HG02884 (cell line): ENCODE measurements around the gene PEA15.
A peak's percentile ranks its signal among the peaks of the same experiment; 100 is the strongest.

Experiments
- ATAC-seq: cut with Tn5 transposase; IDR thresholded peaks from one replicate; pipeline ENCODE4 v1.9.1; 2021; ENCODE audit warnings: mild to moderate bottlenecking, moderate library complexity; ENCODE audit not compliant: unreplicated experiment

Gene PEA15

GRCh38 chr1:160205242-160206035, at the start of gene PEA15:
TSS of gene PEA15 (plus strand) at chr1:160205384. CDS start at chr1:160211545, 6,161 bp downstream.
- ATAC-seq, result peak; percentile 40

GRCh38 chr1:160156361-160156760, 48.8 kb upstream of the PEA15 start:
- ATAC-seq, result no peak

- no peak for ATAC-seq
Observed at GRCh38 chr1:160157174-160157573, 48.0 kb upstream of the PEA15 start.

- ATAC-seq, result no peak
Observed at GRCh38 chr1:160158031-160158430, 47.2 kb upstream of the PEA15 start.

GRCh38 chr1:160158534-160158933, 46.6 kb upstream of the PEA15 start:
- no peak for ATAC-seq

- ATAC-seq, result no peak
Observed at GRCh38 chr1:160159846-160160245, 45.3 kb upstream of the PEA15 start.

- ATAC-seq, result no peak
Observed at GRCh38 chr1:160161965-160162705, 43.0 kb upstream of the PEA15 start.

GRCh38 chr1:160162931-160163330, 42.3 kb upstream of the PEA15 start:
- no peak for ATAC-seq

GRCh38 chr1:160163615-160164014, 41.6 kb upstream of the PEA15 start:
- no peak for ATAC-seq

GRCh38 chr1:160164121-160164520, 41.1 kb upstream of the PEA15 start:
- ATAC-seq, result no peak

- no peak for ATAC-seq
Observed at GRCh38 chr1:160166166-160166868, 38.9 kb upstream of the PEA15 start.

- ATAC-seq, result no peak
Observed at GRCh38 chr1:160167056-160167455, 38.1 kb upstream of the PEA15 start.

GRCh38 chr1:160167580-160167979, 37.6 kb upstream of the PEA15 start:
- no peak for ATAC-seq

- no peak for ATAC-seq
Observed at GRCh38 chr1:160168016-160168415, 37.2 kb upstream of the PEA15 start.

- ATAC-seq, result no peak
Observed at GRCh38 chr1:160168609-160169369, 36.4 kb upstream of the PEA15 start.

- peak; percentile 64 for ATAC-seq
Observed at GRCh38 chr1:160169553-160170399, 35.4 kb upstream of the PEA15 start.

- no peak for ATAC-seq
Observed at GRCh38 chr1:160171354-160171753, 33.8 kb upstream of the PEA15 start.

- ATAC-seq, result no peak
Observed at GRCh38 chr1:160171980-160172379, 33.2 kb upstream of the PEA15 start.

GRCh38 chr1:160177231-160177630, 28.0 kb upstream of the PEA15 start:
- no peak for ATAC-seq

- ATAC-seq, result no peak
Observed at GRCh38 chr1:160177667-160178066, 27.5 kb upstream of the PEA15 start.
